Stimulated activated CD8-positive, alpha-beta memory T cell treated with anti-CD3 and anti-CD28 coated beads, Interleukin-4, amount 100 ng/mL, for 24 hours (primary cell): Measurements from ENCODE around the gene SLC25A39.

Experiments
- DNase-seq: peaks from one replicate; pipeline ENCODE4 v3.0.0-alpha.2; 2020; ENCODE audit warnings: low read depth

SLC25A39 gene

DNA sequence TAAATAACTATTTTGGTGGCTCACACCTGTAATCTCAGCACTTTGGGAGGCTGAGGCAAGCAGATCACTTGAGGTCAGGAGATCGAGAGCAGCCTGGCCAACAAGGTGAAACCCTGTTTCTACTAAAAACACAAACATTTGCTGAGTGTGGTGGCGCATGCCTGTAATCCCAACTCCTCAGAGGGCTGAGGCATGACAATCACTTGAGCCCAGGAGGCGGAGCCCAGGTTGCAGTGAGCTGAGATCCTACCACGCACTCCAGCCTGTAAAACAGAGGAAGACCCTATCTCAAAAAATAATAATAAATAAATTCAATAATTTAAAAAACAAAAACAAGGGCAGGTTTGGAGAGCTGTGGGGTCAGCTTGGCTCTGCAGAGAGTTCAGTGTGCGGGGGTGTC is 51.0 kb downstream of the SLC25A39 start:
- no peak for DNase-seq

DNA sequence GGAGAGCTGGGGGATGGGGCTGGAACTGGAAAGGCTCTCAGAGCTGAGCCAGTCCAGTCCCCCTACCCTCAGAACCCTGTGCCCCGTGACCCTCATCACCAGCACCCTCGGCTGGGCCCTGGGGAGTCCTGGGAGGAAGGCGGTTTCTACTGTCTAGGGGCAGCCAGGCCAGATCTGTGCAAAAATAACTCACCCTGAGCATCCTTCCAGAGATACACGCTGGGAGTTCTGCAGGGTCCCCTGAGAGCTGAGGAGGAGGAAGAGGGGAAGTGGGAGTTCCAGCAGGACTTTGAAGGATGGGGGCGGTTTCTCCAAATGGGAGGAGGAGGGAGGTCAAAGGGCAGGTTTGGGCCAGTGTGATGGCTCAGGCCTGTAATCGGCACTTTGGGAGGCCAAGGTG is 51.7 kb downstream of the SLC25A39 start:
- no peak for DNase-seq

DNA sequence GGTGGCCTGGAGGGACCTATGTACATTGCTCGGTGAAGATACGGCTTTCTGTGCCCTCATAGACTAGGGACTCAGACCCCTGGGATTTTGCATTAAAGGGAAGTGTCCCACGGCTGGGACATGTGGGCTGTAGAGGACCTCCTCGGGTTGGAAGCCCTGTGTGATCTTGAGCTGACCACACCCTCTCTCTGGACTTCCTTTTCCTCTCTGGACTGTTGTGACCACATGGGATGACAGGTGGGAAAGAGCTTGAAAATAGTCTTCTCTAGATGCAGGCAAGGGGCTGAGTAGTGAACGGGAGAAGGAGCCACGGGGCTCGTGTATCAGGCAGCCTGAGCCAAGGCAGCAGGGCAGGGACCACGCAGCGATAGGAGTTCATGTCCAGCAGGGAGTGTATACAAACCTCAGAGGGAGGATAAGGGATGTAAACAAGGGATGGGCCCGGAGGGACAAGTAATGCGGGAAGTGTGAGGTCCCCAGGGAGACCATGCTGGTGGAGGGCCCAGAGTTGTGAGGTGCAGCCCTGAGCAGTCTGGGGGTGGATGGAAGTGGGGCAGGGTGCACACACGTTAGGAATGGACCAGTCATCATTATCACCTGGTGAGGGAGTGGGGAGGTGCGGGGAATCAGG is 52.2 kb downstream of the SLC25A39 start:
- DNase-seq = no peak
